ENCODE data around the gene RAB8A.

The RAB8A gene

DNA sequence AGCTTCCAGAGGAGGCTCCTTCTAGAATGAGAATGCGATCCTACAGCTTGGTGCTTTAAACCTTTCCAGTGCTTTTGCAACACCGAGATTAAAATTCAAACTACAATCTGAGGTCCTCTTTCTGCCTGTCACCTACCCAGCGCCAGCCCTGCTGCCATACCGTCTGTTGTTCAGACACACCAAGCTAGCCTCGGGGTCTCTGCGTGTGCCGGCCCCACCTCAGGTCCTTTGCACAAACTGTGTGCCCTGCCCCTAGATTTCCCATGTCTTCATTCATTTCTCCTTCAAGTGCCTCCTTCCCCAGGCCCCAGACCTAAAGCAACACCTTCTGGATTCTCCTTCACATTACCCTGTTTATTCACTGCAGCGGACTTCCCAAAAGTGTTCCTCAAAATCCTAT lies 42.9 kb downstream of the RAB8A start:
- TF ChIP-seq, protein P1, sequence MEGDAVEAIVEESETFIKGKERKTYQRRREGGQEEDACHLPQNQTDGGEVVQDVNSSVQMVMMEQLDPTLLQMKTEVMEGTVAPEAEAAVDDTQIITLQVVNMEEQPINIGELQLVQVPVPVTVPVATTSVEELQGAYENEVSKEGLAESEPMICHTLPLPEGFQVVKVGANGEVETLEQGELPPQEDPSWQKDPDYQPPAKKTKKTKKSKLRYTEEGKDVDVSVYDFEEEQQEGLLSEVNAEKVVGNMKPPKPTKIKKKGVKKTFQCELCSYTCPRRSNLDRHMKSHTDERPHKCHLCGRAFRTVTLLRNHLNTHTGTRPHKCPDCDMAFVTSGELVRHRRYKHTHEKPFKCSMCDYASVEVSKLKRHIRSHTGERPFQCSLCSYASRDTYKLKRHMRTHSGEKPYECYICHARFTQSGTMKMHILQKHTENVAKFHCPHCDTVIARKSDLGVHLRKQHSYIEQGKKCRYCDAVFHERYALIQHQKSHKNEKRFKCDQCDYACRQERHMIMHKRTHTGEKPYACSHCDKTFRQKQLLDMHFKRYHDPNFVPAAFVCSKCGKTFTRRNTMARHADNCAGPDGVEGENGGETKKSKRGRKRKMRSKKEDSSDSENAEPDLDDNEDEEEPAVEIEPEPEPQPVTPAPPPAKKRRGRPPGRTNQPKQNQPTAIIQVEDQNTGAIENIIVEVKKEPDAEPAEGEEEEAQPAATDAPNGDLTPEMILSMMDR (IDR thresholded peaks at IDR 0.05; ENCODE audit: low read depth, low read length, missing control alignments), result no peak
- no peak for DNase-seq (ENCODE audit: extremely low read depth, low read depth)

DNA sequence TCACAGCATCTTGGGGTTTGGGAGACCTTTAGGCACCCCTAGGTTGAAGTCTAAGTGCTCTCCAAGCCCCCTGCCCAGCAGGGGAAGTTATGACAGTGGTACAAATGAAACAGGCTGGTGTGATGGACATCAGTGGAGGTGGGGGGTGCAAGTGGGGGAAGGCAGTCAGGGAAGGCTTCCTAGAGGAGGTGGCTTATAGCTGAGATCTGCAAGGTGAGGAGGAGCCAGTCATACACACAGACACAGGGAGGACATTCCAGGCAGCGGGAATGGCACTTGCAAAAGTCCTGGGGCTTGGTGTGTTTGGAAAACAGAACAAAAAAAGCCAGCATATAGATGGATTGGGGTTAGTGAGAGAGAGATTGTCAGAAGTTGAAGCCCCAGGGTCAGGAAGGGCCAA lies 43.4 kb downstream of the RAB8A start:
- no peak for DNase-seq (ENCODE audit: extremely low read depth, low read depth)
- TF ChIP-seq, protein P1 (IDR thresholded peaks at IDR 0.05; ENCODE audit: low read depth, low read length, missing control alignments), result no peak
- no peak overlapping the region for H3K4me3 ChIP-seq (replicated peaks; ENCODE audit: low read depth, low read length)

More for the DNA sequence above, 42.9 kb downstream of the RAB8A start:
- H3K4me3 ChIP-seq (replicated peaks; ENCODE audit: low read depth, low read length), result no peak overlapping the region

DNA sequence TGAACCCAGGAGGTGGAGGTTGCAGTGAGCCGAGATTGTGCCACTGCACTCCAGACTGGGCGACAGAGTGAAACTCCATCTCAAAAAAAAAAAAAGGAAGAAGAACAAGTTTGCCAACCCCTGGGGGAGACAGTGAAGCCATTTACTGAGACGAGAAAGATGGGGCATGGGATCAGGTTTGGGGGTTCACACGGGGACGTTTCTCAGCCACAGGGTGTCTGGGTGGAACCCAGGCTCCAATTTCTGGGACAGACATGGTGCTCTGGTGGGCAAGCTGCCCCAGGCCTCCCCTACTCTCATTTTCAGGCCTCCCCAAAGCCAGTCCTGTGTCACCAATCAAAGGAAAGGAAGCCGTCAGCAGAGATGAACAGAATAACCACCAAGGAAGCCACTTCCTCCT lies 45.2 kb downstream of the RAB8A start:
- H3K4me3 ChIP-seq (replicated peaks; ENCODE audit: low read depth, low read length), result no peak overlapping the region
- no peak for DNase-seq (ENCODE audit: extremely low read depth, low read depth)
- TF ChIP-seq, protein P1 (IDR thresholded peaks at IDR 0.05; ENCODE audit: low read depth, low read length, missing control alignments), result no peak

DNA sequence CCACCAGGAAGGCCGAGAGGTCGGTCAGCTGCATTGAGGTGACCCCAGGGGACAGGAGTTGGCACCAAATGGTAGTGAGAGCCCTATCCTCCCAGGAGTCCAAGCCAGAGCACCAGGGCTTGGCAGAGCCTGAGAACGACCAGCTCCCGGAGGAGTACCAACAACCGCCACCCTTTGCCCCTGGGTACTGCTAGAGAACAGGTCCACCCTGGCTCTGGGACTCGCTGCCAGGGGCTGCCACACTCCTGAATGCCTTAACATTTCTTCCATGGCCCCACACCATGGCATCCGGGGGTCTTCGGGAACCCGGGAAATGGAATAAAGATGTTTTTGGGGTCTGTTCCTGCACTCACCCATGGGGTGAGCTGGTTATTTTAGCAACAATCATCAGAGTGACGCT lies 45.9 kb downstream of the RAB8A start:
- no peak for DNase-seq (ENCODE audit: extremely low read depth, low read depth)
- H3K4me3 ChIP-seq (replicated peaks; ENCODE audit: low read depth, low read length), result no peak overlapping the region
- TF ChIP-seq, protein P1 (IDR thresholded peaks at IDR 0.05; ENCODE audit: low read depth, low read length, missing control alignments), result no peak

DNA sequence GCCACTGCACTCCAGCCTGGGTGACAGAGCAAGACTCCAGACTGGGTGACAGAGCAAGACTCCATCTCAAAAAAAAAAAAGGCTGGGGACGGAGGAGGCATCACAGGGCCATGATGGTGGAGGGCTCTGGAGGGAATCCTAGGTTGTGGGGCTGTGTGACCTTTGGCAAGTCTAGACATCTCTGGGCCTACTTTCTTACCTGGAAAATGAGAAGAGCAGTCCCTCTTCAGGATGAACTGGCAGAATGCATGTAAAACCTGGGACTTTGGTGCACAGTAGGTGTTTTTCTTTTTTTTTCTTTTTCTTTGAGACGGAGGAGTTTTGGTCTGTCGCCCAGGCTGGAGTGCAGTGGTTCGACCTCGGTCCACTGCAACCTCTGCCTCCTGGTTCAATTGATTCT lies 48.0 kb downstream of the RAB8A start:
- TF ChIP-seq, protein P1 (IDR thresholded peaks at IDR 0.05; ENCODE audit: low read depth, low read length, missing control alignments), result no peak
- DNase-seq (ENCODE audit: extremely low read depth, low read depth), result no peak

DNA sequence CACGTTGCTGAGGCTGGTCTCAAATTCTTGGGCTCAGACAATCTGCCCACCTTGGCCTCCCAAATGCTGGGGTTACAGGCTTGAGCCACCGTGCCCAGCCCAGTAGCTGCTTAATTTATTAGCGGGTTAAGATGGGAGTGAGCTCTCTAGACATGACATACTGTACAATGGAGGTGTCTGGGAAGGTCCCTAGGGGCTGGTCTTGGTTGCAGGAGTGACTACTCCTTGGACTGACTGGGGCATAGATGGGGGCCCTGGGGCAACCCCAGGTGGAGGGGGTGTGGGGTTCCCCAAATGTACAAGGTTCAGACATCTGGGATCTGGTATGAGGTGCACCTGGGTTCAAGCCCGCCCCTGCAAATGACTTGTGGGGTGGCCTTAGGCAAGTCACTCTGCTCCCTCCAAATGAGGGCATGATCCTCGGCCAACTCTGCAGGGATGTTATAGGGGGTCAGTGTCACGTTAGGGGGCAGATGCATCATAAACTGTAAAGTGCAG lies 48.8 kb downstream of the RAB8A start:
- no peak overlapping the region for H3K4me3 ChIP-seq (replicated peaks; ENCODE audit: low read depth, low read length)
- TF ChIP-seq, protein P1 (IDR thresholded peaks at IDR 0.05; ENCODE audit: low read depth, low read length, missing control alignments), result no peak
- no peak for DNase-seq (ENCODE audit: extremely low read depth, low read depth)

More for the DNA sequence above, 48.0 kb downstream of the RAB8A start:
- no peak overlapping the region for H3K4me3 ChIP-seq (replicated peaks; ENCODE audit: low read depth, low read length)

DNA sequence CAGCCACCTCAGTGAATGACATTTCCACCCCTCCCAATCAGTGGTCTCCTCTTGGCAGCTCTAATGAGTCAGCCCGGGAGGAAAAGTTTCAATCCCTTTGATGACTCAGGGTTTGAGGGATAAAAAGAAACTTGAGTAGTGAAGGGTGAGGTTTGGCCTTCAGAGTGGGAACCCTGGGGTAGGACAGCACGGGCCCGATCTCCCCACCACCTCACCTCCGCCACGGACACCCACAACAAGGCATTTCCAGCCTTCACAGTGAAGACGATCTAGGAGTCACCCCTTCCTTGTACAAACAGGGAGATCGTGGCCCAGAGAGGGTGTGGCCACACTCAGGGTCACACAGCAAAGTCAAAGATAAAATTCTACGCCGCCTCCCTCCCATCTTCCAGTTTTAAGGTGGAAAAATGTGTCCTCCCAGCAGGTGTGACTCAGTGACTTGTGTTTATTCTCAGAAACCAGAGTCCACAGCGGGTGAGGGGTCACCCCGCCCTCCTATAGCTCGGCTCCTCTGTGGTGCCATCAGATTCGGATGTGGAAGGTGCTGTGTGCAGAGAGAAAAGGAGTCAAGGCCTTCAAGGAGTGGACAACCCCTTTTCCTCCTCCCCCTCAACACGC lies 49.4 kb downstream of the RAB8A start:
- TF ChIP-seq, protein P1 (IDR thresholded peaks at IDR 0.05; ENCODE audit: low read depth, low read length, missing control alignments), result no peak
- DNase-seq (ENCODE audit: extremely low read depth, low read depth), result peak; percentile 59
- H3K4me3 ChIP-seq (replicated peaks; ENCODE audit: low read depth, low read length), result no peak overlapping the region

Measured in HFF-Myc (cell line).